WERI-Rb-1 (cell line): Measurements from ENCODE around the gene DMRTC2.

Experiments used
- DNase-seq: peaks from one replicate; pipeline ENCODE4 v3.0.0-alpha.2; 2020
- H3K27ac ChIP-seq: fragments of 250-450 bp; sonication (Bioruptor Pico); 2 replicates; pipeline ENCODE4 v1.5.1; 2020; ENCODE audit warnings: mild to moderate bottlenecking, moderate library complexity
- H3K27me3 ChIP-seq: fragments of 250-450 bp; sonication (Bioruptor Pico); 2 replicates; pipeline ENCODE4 v1.5.1; 2021; ENCODE audit warnings: mild to moderate bottlenecking, low read depth, moderate library complexity; ENCODE audit not compliant: insufficient read depth, severe bottlenecking
- H3K36me3 ChIP-seq: fragments of 250-450 bp; sonication (Bioruptor Pico); 2 replicates; pipeline ENCODE4 v1.5.1; 2020; ENCODE audit warnings: mild to moderate bottlenecking, moderate library complexity
- H3K4me3 ChIP-seq: 2 replicates; pipeline ENCODE4 v1.5.1; 2011; ENCODE audit warnings: low read depth, mild to moderate bottlenecking, control low read depth, low read length
- H3K9me3 ChIP-seq: fragments of 250-450 bp; sonication (Bioruptor Pico); 2 replicates; pipeline ENCODE4 v1.5.1; 2021; ENCODE audit warnings: mild to moderate bottlenecking, moderate library complexity; ENCODE audit not compliant: severe bottlenecking
- TF ChIP-seq, protein P1 (sequence below): IDR thresholded peaks from 2 replicates; pipeline ENCODE4 v1.5.1; 2011; ENCODE audit warnings: low read depth, mild to moderate bottlenecking, control low read depth, inconsistent platforms, low read length

The DMRTC2 gene

DNA sequence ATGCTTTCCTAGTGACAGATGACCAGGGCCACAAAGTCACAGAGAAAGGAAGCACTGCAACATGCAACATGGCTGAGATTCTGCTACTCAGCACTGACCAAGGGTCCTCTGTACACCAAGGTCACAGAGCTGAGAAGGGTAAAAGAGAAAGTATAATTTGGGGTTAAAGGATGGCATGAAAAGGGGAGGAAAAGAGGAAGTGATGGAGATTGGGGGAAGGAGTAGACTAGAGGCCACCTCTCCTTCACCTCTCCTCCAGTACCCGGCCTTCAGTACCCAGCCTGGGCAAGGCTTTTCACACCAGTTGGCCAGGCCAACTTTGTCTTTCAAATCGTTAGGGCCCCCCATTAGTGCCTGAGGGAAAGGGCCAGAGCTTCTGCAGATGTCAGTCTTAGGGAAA lies 8.9 kb downstream of the DMRTC2 start:
- no peaks in the 10 kb centered on the region for H3K27me3 ChIP-seq
- H3K4me3 ChIP-seq, result no peak overlapping the region
- H3K9me3 ChIP-seq, result no peaks in the 10 kb centered on the region
- H3K36me3 ChIP-seq, result no peaks in the 10 kb centered on the region
- TF ChIP-seq, protein P1, sequence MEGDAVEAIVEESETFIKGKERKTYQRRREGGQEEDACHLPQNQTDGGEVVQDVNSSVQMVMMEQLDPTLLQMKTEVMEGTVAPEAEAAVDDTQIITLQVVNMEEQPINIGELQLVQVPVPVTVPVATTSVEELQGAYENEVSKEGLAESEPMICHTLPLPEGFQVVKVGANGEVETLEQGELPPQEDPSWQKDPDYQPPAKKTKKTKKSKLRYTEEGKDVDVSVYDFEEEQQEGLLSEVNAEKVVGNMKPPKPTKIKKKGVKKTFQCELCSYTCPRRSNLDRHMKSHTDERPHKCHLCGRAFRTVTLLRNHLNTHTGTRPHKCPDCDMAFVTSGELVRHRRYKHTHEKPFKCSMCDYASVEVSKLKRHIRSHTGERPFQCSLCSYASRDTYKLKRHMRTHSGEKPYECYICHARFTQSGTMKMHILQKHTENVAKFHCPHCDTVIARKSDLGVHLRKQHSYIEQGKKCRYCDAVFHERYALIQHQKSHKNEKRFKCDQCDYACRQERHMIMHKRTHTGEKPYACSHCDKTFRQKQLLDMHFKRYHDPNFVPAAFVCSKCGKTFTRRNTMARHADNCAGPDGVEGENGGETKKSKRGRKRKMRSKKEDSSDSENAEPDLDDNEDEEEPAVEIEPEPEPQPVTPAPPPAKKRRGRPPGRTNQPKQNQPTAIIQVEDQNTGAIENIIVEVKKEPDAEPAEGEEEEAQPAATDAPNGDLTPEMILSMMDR, result no peak
- no peak overlapping the region for H3K27ac ChIP-seq
- no peak for DNase-seq

DNA sequence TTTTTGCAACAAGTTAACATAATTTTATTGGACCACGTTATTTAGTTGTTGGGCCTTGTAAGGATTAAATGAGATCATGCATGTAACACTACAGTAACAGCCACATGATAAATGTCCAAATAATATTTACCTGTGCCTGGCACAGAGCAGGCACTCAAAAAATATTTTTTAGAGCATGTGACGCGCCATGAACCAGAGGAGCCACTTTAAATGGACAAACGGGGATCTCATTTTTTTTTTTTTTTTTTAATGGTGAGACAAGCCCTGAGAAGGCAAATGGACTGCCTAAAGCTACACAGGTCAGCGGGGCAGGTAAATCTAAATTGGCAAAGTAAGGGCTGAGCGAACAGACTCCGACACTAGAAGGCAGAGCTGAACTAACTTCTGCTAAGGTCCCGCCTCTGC lies 14.4 kb downstream of the DMRTC2 start:
- no peak overlapping the region for H3K27ac ChIP-seq
- peaks cover 42% of the 10 kb centered on the region for H3K36me3 ChIP-seq
- H3K4me3 ChIP-seq, result peak overlapping the region; percentile 33
- TF ChIP-seq, protein P1, result no peak
- H3K27me3 ChIP-seq, result no peaks in the 10 kb centered on the region
- no peak for DNase-seq
- no peaks in the 10 kb centered on the region for H3K9me3 ChIP-seq

DNA sequence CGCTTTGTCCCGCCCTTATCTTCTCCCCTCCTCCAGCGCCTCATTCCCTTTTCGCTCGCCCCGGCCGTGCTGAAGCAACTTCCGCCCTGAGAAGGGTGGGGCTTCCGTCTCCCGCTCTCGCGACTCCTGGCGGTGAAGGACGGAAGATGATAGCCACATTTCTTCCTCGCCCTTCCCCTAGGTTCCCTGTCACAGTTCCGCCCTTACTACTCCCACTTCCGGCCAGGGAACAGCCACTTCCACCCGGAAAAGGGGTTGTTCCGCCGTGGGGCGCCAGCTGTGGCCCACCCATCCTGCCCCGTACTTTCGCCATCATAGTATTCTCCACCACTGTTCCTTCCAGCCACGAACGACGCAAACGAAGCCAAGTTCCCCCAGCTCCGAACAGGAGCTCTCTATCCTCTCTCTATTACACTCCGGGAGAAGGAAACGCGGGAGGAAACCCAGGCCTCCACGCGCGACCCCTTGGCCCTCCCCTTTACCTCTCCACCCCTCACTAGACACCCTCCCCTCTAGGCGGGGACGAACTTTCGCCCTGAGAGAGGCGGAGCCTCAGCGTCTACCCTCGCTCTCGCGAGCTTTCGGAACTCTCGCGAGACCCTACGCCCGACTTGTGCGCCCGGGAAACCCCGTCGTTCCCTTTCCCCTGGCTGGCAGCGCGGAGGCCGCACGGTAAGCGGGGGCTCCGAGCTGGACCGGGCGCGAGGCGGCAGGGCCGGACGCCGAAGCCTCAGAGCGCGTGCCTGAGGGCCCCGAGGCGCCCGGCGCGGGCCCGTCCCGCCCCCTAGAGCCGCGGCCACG lies 15.0 kb downstream of the DMRTC2 start, which contains the start of gene RPS19:
Gene RPS19 (plus strand): TSS at position 638 of the 801 bp plus-strand sequence. CDS start 520 bp downstream, outside the sequence.
- Histone ChIP-seq H3K9me3 (no peaks in the 10 kb centered on the region), H3K27ac (peak within 1 kb of the TSS; percentile 94), H3K36me3 (peaks cover 48% of the 10 kb centered on the region), H3K27me3 (no peaks in the 10 kb centered on the region), H3K4me3 (peak within 1 kb of the TSS; percentile 95)
- DNase-seq, result peak; percentile 97
- TF ChIP-seq, protein P1, result peak; percentile 48

GRCh38 chr19:41860419-41861115 lies 15.7 kb downstream of the DMRTC2 start:
- TF ChIP-seq, protein P1, result no peak
- H3K36me3 ChIP-seq, result peaks cover 55% of the 10 kb centered on the region
- no peaks in the 10 kb centered on the region for H3K27me3 ChIP-seq
- peak overlapping the region; percentile 94 for H3K27ac ChIP-seq
- no peak for DNase-seq
- peak overlapping the region; percentile 95 for H3K4me3 ChIP-seq
- no peaks in the 10 kb centered on the region for H3K9me3 ChIP-seq

- DNase-seq, result no peak
- Histone ChIP-seq H3K36me3 (peaks cover 60% of the 10 kb centered on the region), H3K9me3 (no peaks in the 10 kb centered on the region), H3K27ac (peak overlapping the region; percentile 94), H3K4me3 (peak overlapping the region; percentile 95), H3K27me3 (no peaks in the 10 kb centered on the region)
- TF ChIP-seq, protein P1, result no peak
These were observed 16.4 kb downstream of the DMRTC2 start for GRCh38 chr19:41861116-41861768.
